HG02973 (cell line): ENCODE measurements around the gene PCDHB16.
"Not testable (repeated sequence)": the region's sequence is repeated elsewhere in the genome, so short reads cannot be mapped to it uniquely, and the experiment has no call there.

Experiments used
- ATAC-seq: cut with Tn5 transposase; IDR thresholded peaks from one replicate; pipeline ENCODE4 v1.9.1; 2021; ENCODE audit warnings: moderate library complexity; ENCODE audit not compliant: unreplicated experiment

PCDHB16 gene

GRCh38 chr5:141182248-141182647 is at the start of gene PCDHB16:
Gene PCDHB16 (plus strand): TSS chr5:141182387. CDS start chr5:141182560, 173 bp downstream.
- no peak for ATAC-seq

- ATAC-seq = no peak
Measured at GRCh38 chr5:141135030-141135717, 47.0 kb upstream of the PCDHB16 start, which contains the start of gene PCDHB5. Gene PCDHB5 (plus strand): TSS chr5:141135206. CDS start chr5:141135435, 229 bp downstream.

GRCh38 chr5:141135718-141136266 is 46.4 kb upstream of the PCDHB16 start:
- no peak for ATAC-seq

- ATAC-seq = not testable (repeated sequence)
Measured at GRCh38 chr5:141137346-141137745, 44.8 kb upstream of the PCDHB16 start.

GRCh38 chr5:141149812-141150211 is 32.4 kb upstream of the PCDHB16 start, which contains the start of gene PCDHB6:
Gene PCDHB6 (plus strand): TSS chr5:141150057. CDS start chr5:141150258, 201 bp downstream.
- no peak for ATAC-seq

GRCh38 chr5:141150224-141150992 is 31.8 kb upstream of the PCDHB16 start:
- no peak for ATAC-seq

GRCh38 chr5:141150993-141151325 is 31.2 kb upstream of the PCDHB16 start:
- ATAC-seq = no peak

- not testable (repeated sequence) for ATAC-seq
Measured at GRCh38 chr5:141151632-141152031, 30.6 kb upstream of the PCDHB16 start.

- ATAC-seq = not testable (repeated sequence)
Measured at GRCh38 chr5:141152096-141152495, 30.1 kb upstream of the PCDHB16 start.

GRCh38 chr5:141155540-141156374 is 26.4 kb upstream of the PCDHB16 start:
- ATAC-seq = no peak

GRCh38 chr5:141157356-141157755 is 24.8 kb upstream of the PCDHB16 start:
- ATAC-seq = not testable (repeated sequence)

GRCh38 chr5:141157901-141158300 is 24.3 kb upstream of the PCDHB16 start:
- not testable (repeated sequence) for ATAC-seq

GRCh38 chr5:141172381-141173204 is 9.6 kb upstream of the PCDHB16 start, which contains the start of gene PCDHB7:
Gene PCDHB7 (plus strand): TSS chr5:141172644. CDS start chr5:141172836, 192 bp downstream.
- no peak for ATAC-seq

- not testable (repeated sequence) for ATAC-seq
Measured at GRCh38 chr5:141174291-141175104, 7.7 kb upstream of the PCDHB16 start.

- ATAC-seq = no peak
Measured at GRCh38 chr5:141175933-141176332, 6.3 kb upstream of the PCDHB16 start.

GRCh38 chr5:141177577-141178191 is 4.5 kb upstream of the PCDHB16 start, which contains the start of gene PCDHB8:
Gene PCDHB8 (plus strand): TSS chr5:141177790. CDS start chr5:141178035, 245 bp downstream.
- not testable (repeated sequence) for ATAC-seq

GRCh38 chr5:141179371-141179770 is 2.8 kb upstream of the PCDHB16 start:
- ATAC-seq = not testable (repeated sequence)

- not testable (repeated sequence) for ATAC-seq
Measured at GRCh38 chr5:141179876-141180275, 2.3 kb upstream of the PCDHB16 start.
